22Rv1 (cell line): ENCODE measurements around the gene EDEM2.
A peak's percentile ranks its signal among the peaks of the same experiment; 100 is the strongest.
"Not testable (repeated sequence)": the region's sequence is repeated elsewhere in the genome, so short reads cannot be mapped to it uniquely, and the experiment has no call there.

Experiments used
- H3K27ac ChIP-seq: fragments of 450-650 bp; 2 replicates; pipeline ENCODE4 v1.5.1; 2017
- CTCF ChIP-seq: fragments of 450-650 bp; IDR thresholded peaks from 2 replicates; pipeline ENCODE4 v1.5.1; 2017; ENCODE audit warnings: mild to moderate bottlenecking
- ZFX ChIP-seq: fragments of 450-650 bp; IDR thresholded peaks from 2 replicates; pipeline ENCODE4 v1.6.1; 2017; ENCODE audit warnings: antibody characterized with exemption, borderline replicate concordance

EDEM2 gene

GRCh38 chr20:35173576-35174192 is 26.5 kb upstream of the EDEM2 start:
- no peak overlapping the region for H3K27ac ChIP-seq
- TF ChIP-seq ZFX (no peak), CTCF (no peak)

GRCh38 chr20:35172434-35172806 is 25.3 kb upstream of the EDEM2 start:
- 0 out of 2 replicates have a peak overlapping the region, but pooled peaks have one; percentile 22 for H3K27ac ChIP-seq
- TF ChIP-seq ZFX (no peak), CTCF (no peak)

GRCh38 chr20:35171753-35172433 is 24.8 kb upstream of the EDEM2 start, which contains the start of gene PROCR:
Gene PROCR, plus strand, starts transcription at chr20:35172072. Its CDS starts 83 bp downstream, at chr20:35172155.
- H3K27ac ChIP-seq: peak within 1 kb of the TSS; percentile 22; the same call in 1 of the 2 replicates
- TF ChIP-seq CTCF: no peak
- no peak for TF ChIP-seq ZFX

- 0 out of 2 replicates have a peak overlapping the region, but pooled peaks have one; percentile 22 for H3K27ac ChIP-seq
- no peak for TF ChIP-seq ZFX
- no peak for TF ChIP-seq CTCF
Observed at GRCh38 chr20:35171438-35171752, 24.3 kb upstream of the EDEM2 start.

- H3K27ac ChIP-seq: not testable (repeated sequence)
Observed at GRCh38 chr20:35168701-35169409, 21.7 kb upstream of the EDEM2 start.

DNA sequence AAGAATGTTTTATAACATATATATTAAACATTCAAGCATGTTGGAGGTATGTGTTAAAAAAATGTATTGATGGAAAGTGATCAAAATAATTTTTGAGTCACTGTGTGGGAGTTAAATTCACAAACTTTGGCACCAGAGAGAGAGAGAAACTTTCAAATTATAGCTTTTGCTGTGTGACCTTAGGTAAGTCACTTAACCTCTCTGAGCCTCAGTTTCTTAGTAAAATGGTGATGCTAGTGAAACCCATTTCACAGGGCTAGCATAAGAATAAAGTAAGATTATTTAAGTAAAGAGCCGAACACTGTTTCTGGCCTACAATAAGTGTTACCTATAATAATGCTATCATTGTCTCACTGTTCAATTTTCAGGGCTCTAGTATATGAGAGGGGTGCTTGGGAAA is 20.7 kb upstream of the EDEM2 start:
- no peak for TF ChIP-seq ZFX
- no peak overlapping the region for H3K27ac ChIP-seq

GRCh38 chr20:35166242-35166830 is 19.2 kb upstream of the EDEM2 start:
- TF ChIP-seq CTCF (no peak), ZFX (no peak)
- no peak overlapping the region for H3K27ac ChIP-seq
